Progenitor cell of endocrine pancreas (in vitro differentiated cells): Measurements from ENCODE around the gene CLTB. TPM values are rescaled to one million over a fixed set of nuclear protein-coding genes. Genes with fewer than 3 reads are reported as not detected.

Experiments used
- DNase-seq: peaks from one replicate; pipeline ENCODE4 v3.0.0; 2021; ENCODE audit warnings: low spot score; ENCODE audit not compliant: unreplicated experiment
- H3K27ac Mint-ChIP-seq: 2 replicates; pipeline ENCODE4 v1.8.0; 2021; ENCODE audit warnings: mild to moderate bottlenecking, moderate library complexity, mixed read lengths
- H3K27me3 Mint-ChIP-seq: 2 replicates; pipeline ENCODE4 v1.8.0; 2021; ENCODE audit warnings: mixed read lengths
- H3K36me3 Mint-ChIP-seq: 2 replicates; pipeline ENCODE4 v1.8.0; 2022; ENCODE audit warnings: mixed read lengths; ENCODE audit not compliant: insufficient read depth
- H3K4me1 Mint-ChIP-seq: 2 replicates; pipeline ENCODE4 v1.8.0; 2021; ENCODE audit warnings: low read depth, mixed read lengths
- H3K4me3 Mint-ChIP-seq: 2 replicates; pipeline ENCODE4 v1.8.0; 2021; ENCODE audit warnings: low read depth, mild to moderate bottlenecking, moderate library complexity, mixed read lengths
- H3K9me3 Mint-ChIP-seq: 2 replicates; pipeline ENCODE4 v1.8.0; 2021; ENCODE audit warnings: low read depth, mixed read lengths
- CTCF ChIP-seq: fragments of 200-600 bp; sonication (generic); IDR thresholded peaks from one replicate; pipeline ENCODE4 v1.5.0; 2021; ENCODE audit warnings: antibody characterized with exemption, mild to moderate bottlenecking; ENCODE audit not compliant: unreplicated experiment
- total RNA-seq: library from RNA; stranded (reverse); gene quantifications from 2 replicates; pipeline ENCODE4 v1.2.1, GENCODE V29; 2021

CLTB gene
- total RNA-seq, 1 donor from 2014 or later, result 29.1 TPM

GRCh38 chr5:176426876-176427275 is 10.5 kb upstream of the CLTB start:
- Mint-ChIP-seq H3K36me3 (peaks cover 2% of the 10 kb centered on the region), H3K4me1 (no peaks in the 10 kb centered on the region), H3K27ac (no peak overlapping the region), H3K4me3 (no peak overlapping the region), H3K27me3 (no peaks in the 10 kb centered on the region), H3K9me3 (peaks cover 10% of the 10 kb centered on the region)
- no peak for DNase-seq
- no peak for TF ChIP-seq CTCF

- H3K4me1 Mint-ChIP-seq, result no peaks in the 10 kb centered on the region
- no peak for DNase-seq
- TF ChIP-seq CTCF, result no peak
- H3K27ac Mint-ChIP-seq, result no peak overlapping the region
- no peak overlapping the region for H3K4me3 Mint-ChIP-seq
- H3K27me3 Mint-ChIP-seq, result no peaks in the 10 kb centered on the region
- H3K36me3 Mint-ChIP-seq, result peaks cover 2% of the 10 kb centered on the region
- H3K9me3 Mint-ChIP-seq, result peaks cover 16% of the 10 kb centered on the region
These were observed 9.5 kb upstream of the CLTB start for GRCh38 chr5:176425791-176426190.

- TF ChIP-seq CTCF, result no peak
- no peak overlapping the region for H3K4me3 Mint-ChIP-seq
- H3K27ac Mint-ChIP-seq, result no peak overlapping the region
- no peaks in the 10 kb centered on the region for H3K4me1 Mint-ChIP-seq
- no peaks in the 10 kb centered on the region for H3K27me3 Mint-ChIP-seq
- peaks cover 3% of the 10 kb centered on the region for H3K36me3 Mint-ChIP-seq
- peaks cover 21% of the 10 kb centered on the region for H3K9me3 Mint-ChIP-seq
- DNase-seq, result no peak
These were observed 8.8 kb upstream of the CLTB start for GRCh38 chr5:176425138-176425537.

- peaks cover 3% of the 10 kb centered on the region for H3K36me3 Mint-ChIP-seq
- H3K4me1 Mint-ChIP-seq, result no peaks in the 10 kb centered on the region
- no peaks in the 10 kb centered on the region for H3K27me3 Mint-ChIP-seq
- peaks cover 22% of the 10 kb centered on the region for H3K9me3 Mint-ChIP-seq
- DNase-seq, result no peak
- H3K27ac Mint-ChIP-seq, result no peak overlapping the region
- H3K4me3 Mint-ChIP-seq, result no peak overlapping the region
- TF ChIP-seq CTCF, result no peak
These were observed 7.8 kb upstream of the CLTB start for GRCh38 chr5:176424181-176424580.

GRCh38 chr5:176420972-176421544 is 4.7 kb upstream of the CLTB start:
- no peak for DNase-seq
- Mint-ChIP-seq H3K4me1 (no peaks in the 10 kb centered on the region), H3K27ac (no peak overlapping the region), H3K36me3 (peaks cover 3% of the 10 kb centered on the region), H3K4me3 (no peak overlapping the region), H3K9me3 (peaks cover 22% of the 10 kb centered on the region), H3K27me3 (no peaks in the 10 kb centered on the region)
- TF ChIP-seq CTCF, result no peak
